GM12878 (cell line): ENCODE results near the gene RBM26. TPM values are rescaled to one million over a fixed set of nuclear protein-coding genes. Genes with fewer than 3 reads are reported as not detected.

ENCODE experiments used
- BCL11A ChIP-seq: IDR thresholded peaks from 2 replicates; pipeline ENCODE4 v1.6.1; 2011; ENCODE audit warnings: low read depth, low read length
- BCLAF1 ChIP-seq: fragments of 450-650 bp; IDR thresholded peaks from 2 replicates; pipeline ENCODE4 v1.6.1; 2017; ENCODE audit warnings: antibody characterized with exemption, mild to moderate bottlenecking, moderate library complexity
- BHLHE40 ChIP-seq, 2 experiments: fragments of 450-650 bp in 1 of 2; IDR thresholded peaks; 2 replicates each; pipeline ENCODE4 v1.6.1; 2011 to 2017; ENCODE audit warnings: low read depth in 2 of 2, borderline replicate concordance in 1 of 2, improper control_type of control experiment in 1 of 2, low read length in 1 of 2, mild to moderate bottlenecking in 1 of 2
- CTCF ChIP-seq, 3 experiments: IDR thresholded peaks in 2 of 3; conservative IDR thresholded peaks in 1 of 3; 2 replicates each; pipeline ENCODE4 v1.5.1; 2011; ENCODE audit warnings: low read depth in 3 of 3, low read length in 3 of 3, mild to moderate bottlenecking in 3 of 3, control low read depth in 2 of 3, moderate library complexity in 2 of 3, inconsistent platforms in 1 of 3, mixed read lengths in 1 of 3; ENCODE audit not compliant: control insufficient read depth in 2 of 3, insufficient read depth in 1 of 3; ENCODE audit errors: extremely low read depth in 1 of 3
- DPF2 ChIP-seq: fragments of 450-650 bp; IDR thresholded peaks from 2 replicates; pipeline ENCODE4 v1.6.1; 2017; ENCODE audit warnings: mild to moderate bottlenecking
- HDAC6 ChIP-seq: fragments of 200-600 bp; sonication (generic); IDR thresholded peaks from one replicate; pipeline ENCODE4 v1.8.0; 2017; ENCODE audit warnings: antibody characterized with exemption; ENCODE audit not compliant: unreplicated experiment
- KDM1A ChIP-seq: fragments of 200-600 bp; sonication (generic); IDR thresholded peaks from 2 replicates; pipeline ENCODE4 v1.6.1; 2016; ENCODE audit warnings: borderline replicate concordance
- LARP7 ChIP-seq: fragments of 450-650 bp; IDR thresholded peaks from 2 replicates; pipeline ENCODE4 v1.6.1; 2017; ENCODE audit warnings: mild to moderate bottlenecking
- MTA2 ChIP-seq: fragments of 450-650 bp; IDR thresholded peaks from 2 replicates; pipeline ENCODE4 v1.6.1; 2016; ENCODE audit warnings: low read depth, mild to moderate bottlenecking, moderate library complexity
- NFYB ChIP-seq: IDR thresholded peaks from 2 replicates; pipeline ENCODE4 v1.6.1; 2011; ENCODE audit warnings: low read depth, mild to moderate bottlenecking, low read length, improper control_type of control experiment, moderate library complexity; ENCODE audit not compliant: insufficient read depth
- NRF1 ChIP-seq: conservative IDR thresholded peaks from 2 replicates; pipeline ENCODE4 v1.6.1; 2011; ENCODE audit warnings: mild to moderate bottlenecking, low read depth, low read length, improper control_type of control experiment
- ZBED1 ChIP-seq: IDR thresholded peaks from 2 replicates; pipeline ENCODE4 v1.6.1; 2016; ENCODE audit warnings: borderline replicate concordance
- polyA plus RNA-seq, 11 experiments: library from polyadenylated mRNA; depleted of rRNA in 4 of 11; unstranded in 6 of 11; stranded (reverse) in 5 of 11; fragments of >200 nt; fragmentation: Nextera tagmentation in 4 of 11; fragmentation: Illumina TruSeq in 1 of 11; extraction: Ambion mirVana in 4 of 11; extraction: Trizol in 1 of 11; gene quantifications; 1 replicate in 1 of 11; 2 replicates in 10 of 11; pipeline versions ENCODE4 v1.2.1 to v1.2.3, GENCODE V29; 2011 to 2016; ENCODE audit warnings: inconsistent platforms in 2 of 11, missing spikeins in 2 of 11, low read depth in 1 of 11
- total RNA-seq, 4 experiments: library from RNA; depleted of rRNA in 3 of 4; stranded (reverse); fragments of >200 nt in 3 of 4; fragmentation: Illumina TruSeq in 1 of 4; extraction: Trizol in 1 of 4; gene quantifications; 2 replicates each; pipeline versions ENCODE4 v1.2.1 to v1.2.3, GENCODE V29; 2013 to 2021
- TF ChIP-seq, protein P1 (sequence below): IDR thresholded peaks from 2 replicates; pipeline ENCODE4 v1.6.1; 2012; ENCODE audit warnings: improper control_type of control experiment, low read depth, low read length; ENCODE audit not compliant: insufficient replicate concordance
- TF ChIP-seq, protein P2 (sequence below): IDR thresholded peaks from 2 replicates; pipeline ENCODE4 v1.6.1; 2011; ENCODE audit warnings: borderline replicate concordance, low read depth, mild to moderate bottlenecking, moderate library complexity, low read length; ENCODE audit not compliant: insufficient read depth, poor library complexity, severe bottlenecking

The RBM26 gene
- total and polyA plus RNA-seq, 10 of the 15 experiments (the other 5 are each of a cell fraction or from before 2014, with no cell fraction given) = 17.6 to 71.3 (median 38.9) TPM

DNA sequence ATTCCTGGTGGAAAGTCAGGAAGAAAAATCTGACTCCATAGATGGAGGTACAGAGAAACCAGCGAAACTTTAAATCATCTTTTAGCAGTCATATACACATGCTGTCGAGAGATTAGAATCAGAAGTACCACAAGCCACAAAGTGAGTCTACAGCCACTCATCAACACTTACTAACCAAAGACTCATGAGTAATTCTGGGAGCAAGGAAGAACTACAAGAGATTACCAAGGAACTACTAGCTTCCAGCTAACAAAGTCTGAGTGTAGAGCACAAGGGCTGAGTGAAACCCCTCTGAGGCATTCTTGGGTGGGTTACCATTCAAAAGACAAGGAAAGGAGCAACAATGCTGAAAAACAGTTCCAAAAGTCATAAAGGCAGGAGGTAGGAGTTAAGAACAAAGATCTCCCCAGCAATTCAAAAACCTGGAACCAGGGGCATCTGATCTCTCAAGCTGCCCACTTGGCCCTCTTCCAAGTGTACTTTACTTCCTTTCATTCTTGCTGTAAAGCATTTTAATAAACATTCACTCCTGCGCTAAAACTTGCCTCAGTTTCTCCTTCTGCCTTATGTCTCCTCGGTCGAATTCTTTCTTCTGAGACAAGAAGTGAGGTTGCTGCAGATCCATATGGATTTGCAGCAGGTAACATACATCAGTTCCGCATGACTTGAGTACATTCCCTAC is 13.0 kb downstream of the RBM26 start (continued):
- TF ChIP-seq, protein P1, sequence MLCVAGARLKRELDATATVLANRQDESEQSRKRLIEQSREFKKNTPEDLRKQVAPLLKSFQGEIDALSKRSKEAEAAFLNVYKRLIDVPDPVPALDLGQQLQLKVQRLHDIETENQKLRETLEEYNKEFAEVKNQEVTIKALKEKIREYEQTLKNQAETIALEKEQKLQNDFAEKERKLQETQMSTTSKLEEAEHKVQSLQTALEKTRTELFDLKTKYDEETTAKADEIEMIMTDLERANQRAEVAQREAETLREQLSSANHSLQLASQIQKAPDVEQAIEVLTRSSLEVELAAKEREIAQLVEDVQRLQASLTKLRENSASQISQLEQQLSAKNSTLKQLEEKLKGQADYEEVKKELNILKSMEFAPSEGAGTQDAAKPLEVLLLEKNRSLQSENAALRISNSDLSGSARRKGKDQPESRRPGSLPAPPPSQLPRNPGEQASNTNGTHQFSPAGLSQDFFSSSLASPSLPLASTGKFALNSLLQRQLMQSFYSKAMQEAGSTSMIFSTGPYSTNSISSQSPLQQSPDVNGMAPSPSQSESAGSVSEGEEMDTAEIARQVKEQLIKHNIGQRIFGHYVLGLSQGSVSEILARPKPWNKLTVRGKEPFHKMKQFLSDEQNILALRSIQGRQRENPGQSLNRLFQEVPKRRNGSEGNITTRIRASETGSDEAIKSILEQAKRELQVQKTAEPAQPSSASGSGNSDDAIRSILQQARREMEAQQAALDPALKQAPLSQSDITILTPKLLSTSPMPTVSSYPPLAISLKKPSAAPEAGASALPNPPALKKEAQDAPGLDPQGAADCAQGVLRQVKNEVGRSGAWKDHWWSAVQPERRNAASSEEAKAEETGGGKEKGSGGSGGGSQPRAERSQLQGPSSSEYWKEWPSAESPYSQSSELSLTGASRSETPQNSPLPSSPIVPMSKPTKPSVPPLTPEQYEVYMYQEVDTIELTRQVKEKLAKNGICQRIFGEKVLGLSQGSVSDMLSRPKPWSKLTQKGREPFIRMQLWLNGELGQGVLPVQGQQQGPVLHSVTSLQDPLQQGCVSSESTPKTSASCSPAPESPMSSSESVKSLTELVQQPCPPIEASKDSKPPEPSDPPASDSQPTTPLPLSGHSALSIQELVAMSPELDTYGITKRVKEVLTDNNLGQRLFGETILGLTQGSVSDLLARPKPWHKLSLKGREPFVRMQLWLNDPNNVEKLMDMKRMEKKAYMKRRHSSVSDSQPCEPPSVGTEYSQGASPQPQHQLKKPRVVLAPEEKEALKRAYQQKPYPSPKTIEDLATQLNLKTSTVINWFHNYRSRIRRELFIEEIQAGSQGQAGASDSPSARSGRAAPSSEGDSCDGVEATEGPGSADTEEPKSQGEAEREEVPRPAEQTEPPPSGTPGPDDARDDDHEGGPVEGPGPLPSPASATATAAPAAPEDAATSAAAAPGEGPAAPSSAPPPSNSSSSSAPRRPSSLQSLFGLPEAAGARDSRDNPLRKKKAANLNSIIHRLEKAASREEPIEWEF = no peak
- no peak for TF ChIP-seq KDM1A
- peak; percentile 27; the same call in 1 of the 2 replicates for TF ChIP-seq DPF2
- TF ChIP-seq HDAC6 = no peak
- TF ChIP-seq, protein P2, sequence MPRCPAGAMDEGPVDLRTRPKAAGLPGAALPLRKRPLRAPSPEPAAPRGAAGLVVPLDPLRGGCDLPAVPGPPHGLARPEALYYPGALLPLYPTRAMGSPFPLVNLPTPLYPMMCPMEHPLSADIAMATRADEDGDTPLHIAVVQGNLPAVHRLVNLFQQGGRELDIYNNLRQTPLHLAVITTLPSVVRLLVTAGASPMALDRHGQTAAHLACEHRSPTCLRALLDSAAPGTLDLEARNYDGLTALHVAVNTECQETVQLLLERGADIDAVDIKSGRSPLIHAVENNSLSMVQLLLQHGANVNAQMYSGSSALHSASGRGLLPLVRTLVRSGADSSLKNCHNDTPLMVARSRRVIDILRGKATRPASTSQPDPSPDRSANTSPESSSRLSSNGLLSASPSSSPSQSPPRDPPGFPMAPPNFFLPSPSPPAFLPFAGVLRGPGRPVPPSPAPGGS = peak; percentile 11
- TF ChIP-seq ZBED1 = no peak
- no peak for TF ChIP-seq NRF1
- no peak for TF ChIP-seq CTCF (IDR thresholded peaks at IDR 0.05 in 2 of 3, conservative IDR thresholded peaks at IDR 0.05 in 1 of 3; ENCODE audit: control insufficient read depth in 2 of 3, extremely low read depth in 1 of 3, insufficient read depth in 1 of 3, low read depth in 3 of 3, low read length in 3 of 3)
- peak in 1 of 2 experiments; percentile 50; a peak in 1 of 4 replicates for TF ChIP-seq BHLHE40 (IDR thresholded peaks at IDR 0.05; ENCODE audit: borderline replicate concordance in 1 of 2, low read depth in 2 of 2, low read length in 1 of 2)
- no peak for TF ChIP-seq LARP7
- TF ChIP-seq NFYB = no peak
- TF ChIP-seq BCL11A = peak; percentile 38; the same call in 1 of the 2 replicates
- TF ChIP-seq MTA2 = peak; percentile 69
- no peak for TF ChIP-seq BCLAF1
